ENCODE results near the gene FGF3. TPM values are rescaled to one million over a fixed set of nuclear protein-coding genes. Genes with fewer than 3 reads are reported as not detected.
A peak's percentile ranks its signal among the peaks of the same experiment; 100 is the strongest.

The FGF3 gene
- total and polyA plus RNA-seq, 9 of the 15 experiments (the other 6 are each of a cell fraction or from before 2014, with no cell fraction given) = not detected

DNA sequence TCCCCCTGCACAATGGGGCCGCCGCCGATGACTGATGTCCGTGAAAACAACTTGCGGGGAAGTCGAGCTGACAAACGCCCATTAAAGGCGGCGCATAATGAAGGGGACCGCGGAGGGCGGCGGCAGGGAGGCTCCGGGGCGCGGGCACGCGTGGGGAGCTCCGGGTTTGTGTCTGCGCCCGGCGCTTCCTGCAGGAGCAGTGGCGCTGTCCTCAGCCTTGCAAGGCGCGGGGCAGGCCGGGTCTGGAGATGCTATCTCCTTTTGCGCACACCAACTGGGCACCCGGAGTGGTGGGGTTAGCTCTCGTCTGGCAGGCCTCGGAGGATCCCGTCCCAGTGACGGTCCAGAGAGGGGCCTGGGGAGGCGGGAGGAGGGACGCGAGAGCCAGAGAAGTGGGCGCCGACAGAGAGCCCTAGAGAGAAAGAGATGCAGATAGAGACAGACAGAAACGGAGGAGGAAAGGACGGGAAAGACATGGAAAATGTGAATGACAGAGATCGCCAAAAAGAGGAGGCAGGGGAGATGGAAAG is 390 bp upstream of the FGF3 start:
- Histone ChIP-seq H3K79me2 (ENCODE audit: control insufficient read depth, insufficient read depth, low read length) (no peaks in the 10 kb centered on the region), H3K27ac (ENCODE audit: extremely low read depth, low read depth, low read length) (no peak overlapping the region), H3K4me2 (ENCODE audit: insufficient read depth, low read length) (no peak overlapping the region), H3K27me3 (ENCODE audit: control insufficient read depth in 2 of 2, insufficient read depth in 2 of 2, low read length in 2 of 2) (peaks cover 18 to 78% of the 10 kb centered on the region in 2 experiments), H4K20me1 (replicated peaks; ENCODE audit: control insufficient read depth, insufficient read depth, low read length) (peaks cover 13% of the 10 kb centered on the region; the same call in 1 of the 2 replicates), H2AFZ (ENCODE audit: low read depth, low read length) (no peak overlapping the region), H3K36me3 (ENCODE audit: control insufficient read depth, insufficient read depth, low read length) (no peaks in the 10 kb centered on the region), H3K9me1 (ENCODE audit: control insufficient read depth, insufficient read depth, low read length) (no peaks in the 10 kb centered on the region), H3K4me1 (replicated peaks in 1 of 2; ENCODE audit: control insufficient read depth in 2 of 2, insufficient read depth in 2 of 2, low read length in 2 of 2) (peaks cover 0 to 22% of the 10 kb centered on the region in 2 experiments; a peak in 2 of 5 replicates), H3K4me3 (no peak overlapping the region), H3K9me3 (replicated peaks; ENCODE audit: control insufficient read depth, insufficient read depth, low read depth, low read length) (no peaks in the 10 kb centered on the region), H3K9ac (ENCODE audit: insufficient read depth in 1 of 2, low read depth in 2 of 2, low read length in 2 of 2) (no peak overlapping the region)
- POLR2A ChIA-PET = interaction anchor here (1.1 kb wide), 1 partner anchor 9 kb away, joined by 4 read pairs; no protein-coding TSS in a partner anchor
- intact Hi-C loops (cut with micrococcal nuclease) (no loop called here), in situ Hi-C loops (cut with MboI) (no loop called here)
- ATAC-seq (no peak), DNase-seq (ENCODE audit: extremely low read depth in 1 of 4, low spot score in 3 of 4) (no peak), FAIRE-seq (no peak)
- WGBS (ENCODE audit: insufficient coverage, low coverage, missing lambda C conversion rate) = 38% methylated on average over 18 of the region's 40 CpGs
- BruUV-seq (replicated peaks) = no TSS peak
- no peak for TF ChIP-seq NFIX (CRISPR knock-in tag; IDR thresholded peaks at IDR 0.05; ENCODE audit: low read depth)
- peak; percentile 47; the same call in 1 of the 2 replicates for TF ChIP-seq SAFB (IDR thresholded peaks at IDR 0.05; ENCODE audit: borderline replicate concordance, low read depth, low read length)
- TF ChIP-seq, protein P1, sequence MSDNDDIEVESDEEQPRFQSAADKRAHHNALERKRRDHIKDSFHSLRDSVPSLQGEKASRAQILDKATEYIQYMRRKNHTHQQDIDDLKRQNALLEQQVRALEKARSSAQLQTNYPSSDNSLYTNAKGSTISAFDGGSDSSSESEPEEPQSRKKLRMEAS (CRISPR knock-in tag; IDR thresholded peaks at IDR 0.05) = no peak
- CTCF ChIA-PET (ENCODE audit: low intra/inter-chr PET ratio) = no interaction called here

- H3K4me1 ChIP-seq (replicated peaks in 1 of 2; ENCODE audit: control insufficient read depth in 2 of 2, insufficient read depth in 2 of 2, low read length in 2 of 2) = peaks cover 0 to 22% of the 10 kb centered on the region in 2 experiments; a peak in 2 of 5 replicates
- no TSS peak for BruUV-seq (replicated peaks)
- ChIA-PET POLR2A (no interaction called here), CTCF (ENCODE audit: low intra/inter-chr PET ratio) (no interaction called here)
- no peak overlapping the region for H3K4me2 ChIP-seq (ENCODE audit: insufficient read depth, low read length)
- no peak overlapping the region for H3K9ac ChIP-seq (ENCODE audit: insufficient read depth in 1 of 2, low read depth in 2 of 2, low read length in 2 of 2)
- intact Hi-C loops (cut with micrococcal nuclease) = no loop called here
- peaks cover 13% of the 10 kb centered on the region; the same call in 1 of the 2 replicates for H4K20me1 ChIP-seq (replicated peaks; ENCODE audit: control insufficient read depth, insufficient read depth, low read length)
- DNase-seq (ENCODE audit: extremely low read depth in 1 of 4, low spot score in 3 of 4) (no peak), FAIRE-seq (no peak), ATAC-seq (no peak)
- no peaks in the 10 kb centered on the region for H3K79me2 ChIP-seq (ENCODE audit: control insufficient read depth, insufficient read depth, low read length)
- no peak overlapping the region for H3K27ac ChIP-seq (ENCODE audit: extremely low read depth, low read depth, low read length)
- no peak overlapping the region for H3K4me3 ChIP-seq
- H3K36me3 ChIP-seq (ENCODE audit: control insufficient read depth, insufficient read depth, low read length) = no peaks in the 10 kb centered on the region
- WGBS (ENCODE audit: insufficient coverage, low coverage, missing lambda C conversion rate) = 24% methylated on average over 23 of the region's 31 CpGs
- in situ Hi-C loops (cut with MboI) = no loop called here
- H3K27me3 ChIP-seq (ENCODE audit: control insufficient read depth in 2 of 2, insufficient read depth in 2 of 2, low read length in 2 of 2) = peaks cover 18 to 65% of the 10 kb centered on the region in 2 experiments
- no peak for TF ChIP-seq SMARCA5 (IDR thresholded peaks at IDR 0.05)
- no peak for TF ChIP-seq FOXJ3 (CRISPR knock-in tag; IDR thresholded peaks at IDR 0.05)
- TF ChIP-seq CBX1 (IDR thresholded peaks at IDR 0.05; ENCODE audit: low read depth) = no peak
- H3K9me3 ChIP-seq (replicated peaks; ENCODE audit: control insufficient read depth, insufficient read depth, low read depth, low read length) = no peaks in the 10 kb centered on the region
- no peaks in the 10 kb centered on the region for H3K9me1 ChIP-seq (ENCODE audit: control insufficient read depth, insufficient read depth, low read length)
- no peak overlapping the region for H2AFZ ChIP-seq (ENCODE audit: low read depth, low read length)
Measured at GRCh38 chr11:69818231-69818602, 999 bp downstream of the FGF3 start.

Data from K562 (cell line).